GM21515 (cell line): Measurements from ENCODE around the gene LDAH.

Experiments used
- ATAC-seq: cut with Tn5 transposase; IDR thresholded peaks from one replicate; pipeline ENCODE4 v1.9.1; 2021; ENCODE audit not compliant: unreplicated experiment

Gene LDAH

GRCh38 chr2:20656561-20656960, 166.3 kb downstream of the LDAH start:
- no peak for ATAC-seq

GRCh38 chr2:20654535-20654813, 168.4 kb downstream of the LDAH start:
- ATAC-seq, result no peak

GRCh38 chr2:20653695-20654534, 169.0 kb downstream of the LDAH start:
- ATAC-seq, result no peak

- ATAC-seq, result no peak
Observed at GRCh38 chr2:20652673-20653575, 170.0 kb downstream of the LDAH start.

- no peak for ATAC-seq
Observed at GRCh38 chr2:20652141-20652540, 170.8 kb downstream of the LDAH start.

GRCh38 chr2:20651731-20652099, 171.2 kb downstream of the LDAH start:
- ATAC-seq, result no peak

GRCh38 chr2:20650877-20651730, 171.8 kb downstream of the LDAH start, which contains the start of gene HS1BP3:
TSS of gene HS1BP3 (minus strand) at chr2:20651098. CDS start at chr2:20651063, 35 bp downstream.
- ATAC-seq, result peak; percentile 97

- ATAC-seq, result no peak
Observed at GRCh38 chr2:20650393-20650876, 172.5 kb downstream of the LDAH start.

GRCh38 chr2:20649976-20650375, 172.9 kb downstream of the LDAH start:
- ATAC-seq, result no peak

GRCh38 chr2:20649576-20649975, 173.3 kb downstream of the LDAH start:
- no peak for ATAC-seq

- no peak for ATAC-seq
Observed at GRCh38 chr2:20648831-20649230, 174.1 kb downstream of the LDAH start.

- ATAC-seq, result no peak
Observed at GRCh38 chr2:20648206-20648605, 174.7 kb downstream of the LDAH start.

- ATAC-seq, result no peak
Observed at GRCh38 chr2:20647738-20648137, 175.2 kb downstream of the LDAH start.

GRCh38 chr2:20647211-20647610, 175.7 kb downstream of the LDAH start:
- ATAC-seq, result no peak

GRCh38 chr2:20646446-20646845, 176.5 kb downstream of the LDAH start:
- ATAC-seq, result no peak

- ATAC-seq, result no peak
Observed at GRCh38 chr2:20645761-20646160, 177.1 kb downstream of the LDAH start.

- no peak for ATAC-seq
Observed at GRCh38 chr2:20645301-20645701, 177.6 kb downstream of the LDAH start.

- ATAC-seq, result no peak
Observed at GRCh38 chr2:20643826-20644225, 179.1 kb downstream of the LDAH start.

- no peak for ATAC-seq
Observed at GRCh38 chr2:20643060-20643459, 179.8 kb downstream of the LDAH start.

GRCh38 chr2:20642055-20642971, 180.6 kb downstream of the LDAH start:
- peak; percentile 97 for ATAC-seq
